Liver (tissue), 9 donors: ENCODE results near the gene MDM2. TPM values are rescaled to one million over a fixed set of nuclear protein-coding genes. Genes with fewer than 3 reads are reported as not detected.

Experiments used
- DNase-seq: peaks from one replicate; pipeline ENCODE4 v3.0.0-alpha.2; 2017; ENCODE audit warnings: low spot score
- H3K27ac ChIP-seq, 2 donors: one replicate each; pipeline ENCODE4 v1.7.0; 2013; ENCODE audit warnings: inconsistent platforms in 2 of 2, low read length in 2 of 2, control low read depth in 1 of 2, low read depth in 1 of 2, mild to moderate bottlenecking in 1 of 2
- H3K27me3 ChIP-seq, 4 donors: one replicate each; pipeline versions ENCODE4 v1.6.1 to v1.7.0; 2013; ENCODE audit warnings: low read length in 3 of 4, inconsistent platforms in 1 of 4, mild to moderate bottlenecking in 1 of 4, moderate library complexity in 1 of 4; ENCODE audit not compliant: control insufficient read depth in 4 of 4, insufficient read depth in 4 of 4
- H3K36me3 ChIP-seq, 4 donors: one replicate each; pipeline versions ENCODE4 v1.6.1 to v1.7.0; 2013; ENCODE audit warnings: low read length in 3 of 4, mild to moderate bottlenecking in 3 of 4, low read depth in 1 of 4, moderate library complexity in 1 of 4; ENCODE audit not compliant: control insufficient read depth in 4 of 4, insufficient read depth in 3 of 4
- H3K4me1 ChIP-seq, 4 donors: one replicate each; pipeline versions ENCODE4 v1.6.1 to v1.7.0; 2013; ENCODE audit warnings: low read length in 3 of 4, mild to moderate bottlenecking in 3 of 4, moderate library complexity in 1 of 4; ENCODE audit not compliant: control insufficient read depth in 4 of 4, insufficient read depth in 4 of 4
- H3K4me3 ChIP-seq, 3 donors: one replicate each; pipeline versions ENCODE4 v1.6.1 to v1.7.0; 2013; ENCODE audit warnings: low read length in 3 of 3, control low read depth in 1 of 3, low read depth in 1 of 3, mild to moderate bottlenecking in 1 of 3
- H3K9ac ChIP-seq, 2 donors: one replicate each; pipeline ENCODE4 v1.7.0; 2013; ENCODE audit warnings: low read length in 2 of 2, mild to moderate bottlenecking in 2 of 2, moderate library complexity in 2 of 2, control low read depth in 1 of 2, low read depth in 1 of 2
- H3K9me3 ChIP-seq, 4 donors: one replicate each; pipeline versions ENCODE4 v1.6.1 to v1.7.0; 2013; ENCODE audit warnings: low read length in 3 of 4; ENCODE audit not compliant: control insufficient read depth in 4 of 4
- ATF3 ChIP-seq: IDR thresholded peaks from 2 replicates; pipeline ENCODE4 v1.6.1; 2016; ENCODE audit warnings: antibody characterized with exemption
- CTCF ChIP-seq: fragments of 150-350 bp; IDR thresholded peaks from 2 replicates; pipeline ENCODE4 v1.5.1; 2017; ENCODE audit warnings: improper control_type of control experiment, low read depth, low read length; ENCODE audit not compliant: missing input control
- EGR1 ChIP-seq, 2 donors: IDR thresholded peaks; 2 replicates each; pipeline ENCODE4 v1.6.1; 2016 to 2018; ENCODE audit warnings: antibody characterized with exemption in 2 of 2, low read depth in 2 of 2
- FOXA1 ChIP-seq: IDR thresholded peaks from 2 replicates; pipeline ENCODE4 v1.6.1; 2016; ENCODE audit warnings: antibody characterized with exemption
- FOXA2 ChIP-seq: IDR thresholded peaks from 2 replicates; pipeline ENCODE4 v1.6.1; 2016; ENCODE audit warnings: antibody characterized with exemption
- GABPA ChIP-seq, 2 donors: IDR thresholded peaks in 1 of 2; conservative IDR thresholded peaks in 1 of 2; 2 replicates each; pipeline ENCODE4 v1.6.1; 2016; ENCODE audit warnings: antibody characterized with exemption in 2 of 2, mild to moderate bottlenecking in 1 of 2, moderate library complexity in 1 of 2
- HNF4A ChIP-seq, 2 donors: conservative IDR thresholded peaks; 2 replicates each; pipeline ENCODE4 v1.6.1; 2016; ENCODE audit warnings: antibody characterized with exemption in 2 of 2, mild to moderate bottlenecking in 2 of 2
- HNF4G ChIP-seq: IDR thresholded peaks from 2 replicates; pipeline ENCODE4 v1.6.1; 2016; ENCODE audit warnings: antibody characterized with exemption
- MAX ChIP-seq: IDR thresholded peaks from 2 replicates; pipeline ENCODE4 v1.6.1; 2016; ENCODE audit warnings: antibody characterized with exemption
- NR2F2 ChIP-seq: IDR thresholded peaks from 2 replicates; pipeline ENCODE4 v1.6.1; 2016; ENCODE audit warnings: antibody characterized with exemption
- REST ChIP-seq: IDR thresholded peaks from 2 replicates; pipeline ENCODE4 v1.6.1; 2016; ENCODE audit warnings: antibody characterized with exemption, mild to moderate bottlenecking
- RXRA ChIP-seq, 2 donors: IDR thresholded peaks; 2 replicates each; pipeline ENCODE4 v1.6.1; 2017 to 2018; ENCODE audit warnings: antibody characterized with exemption in 2 of 2, mild to moderate bottlenecking in 1 of 2
- TAF1 ChIP-seq: conservative IDR thresholded peaks from 2 replicates; pipeline ENCODE4 v1.6.1; 2016; ENCODE audit warnings: antibody characterized with exemption, mild to moderate bottlenecking
- ZBTB33 ChIP-seq: IDR thresholded peaks from 2 replicates; pipeline ENCODE4 v1.6.1; 2016; ENCODE audit warnings: antibody characterized with exemption
- WGBS: extraction: QIAGEN DNeasy Blood & Tissue Kit; methylation state at CpG from one replicate; pipeline ENCODE4 v1.1.7; 2013; 5-methylcytosine and 5-hydroxymethylcytosine counted together
- polyA plus RNA-seq, 2 donors: library from polyadenylated mRNA; stranded (reverse) in 1 of 2; unstranded in 1 of 2; fragments of 200-250 nt in 1 of 2; fragments of >200 nt in 1 of 2; fragmentation: Nextera tagmentation in 1 of 2; extraction: Ambion mirVana in 1 of 2; gene quantifications; one replicate each; pipeline versions ENCODE4 v1.2.1 to v1.2.3, GENCODE V29; 2013 to 2015
- total RNA-seq, 2 donors: library from RNA; depleted of rRNA; stranded (reverse); fragments of >200 nt; gene quantifications; one replicate each; pipeline ENCODE4 v1.2.3, GENCODE V29; 2014
- donor health status: healthy.
- donor health status: healthy.
- donor health status: healthy.
- donor health status: healthy.
- donor health status: healthy.

Gene MDM2
- total and polyA plus RNA-seq, 4 donors = 10.1 to 69.4 (median 36.9) TPM

- DNase-seq = no peak
- Histone ChIP-seq H3K4me1 (no peaks in the 10 kb centered on the region), H3K4me3 (no peak overlapping the region), H3K27me3 (no peaks in the 10 kb centered on the region), H3K36me3 (peaks cover 0 to 14% (median 3%) of the 10 kb centered on the region in 4 donors), H3K9me3 (no peaks in the 10 kb centered on the region), H3K27ac (no peak overlapping the region), H3K9ac (no peak overlapping the region)
- WGBS = 97% methylated on average over 4 of the region's 4 CpGs
- TF ChIP-seq RXRA (IDR thresholded peaks at IDR 0.05) = no peak
- no peak for TF ChIP-seq NR2F2
- TF ChIP-seq EGR1 (IDR thresholded peaks at IDR 0.05; ENCODE audit: low read depth in 2 of 2) = no peak
- no peak for TF ChIP-seq FOXA1
- TF ChIP-seq HNF4G = no peak
- TF ChIP-seq ATF3 = no peak
These were observed 69.6 kb downstream of the MDM2 start for GRCh38 chr12:68877583-68877982.

GRCh38 chr12:68878283-68878682 is 70.3 kb downstream of the MDM2 start:
- Histone ChIP-seq H3K27me3 (no peaks in the 10 kb centered on the region), H3K36me3 (peaks cover 0 to 16% (median 3%) of the 10 kb centered on the region in 4 donors), H3K27ac (no peak overlapping the region), H3K9me3 (no peaks in the 10 kb centered on the region), H3K4me3 (no peak overlapping the region), H3K4me1 (no peaks in the 10 kb centered on the region), H3K9ac (no peak overlapping the region)
- DNase-seq = no peak
- no peak for TF ChIP-seq EGR1 (IDR thresholded peaks at IDR 0.05; ENCODE audit: low read depth in 2 of 2)
- TF ChIP-seq TAF1 = no peak
- TF ChIP-seq CTCF = no peak
- no peak for TF ChIP-seq FOXA2
- TF ChIP-seq ZBTB33 = no peak
- TF ChIP-seq HNF4A (conservative IDR thresholded peaks at IDR 0.05) = no peak
- no peak for TF ChIP-seq REST
- no peak for TF ChIP-seq MAX
- TF ChIP-seq GABPA (IDR thresholded peaks at IDR 0.05 in 1 of 2, conservative IDR thresholded peaks at IDR 0.05 in 1 of 2) = no peak
- 96% methylated on average over 4 of the region's 4 CpGs for WGBS
